Measurements from ENCODE around the gene PDLIM3.
"Not testable (repeated sequence)": the region's sequence is repeated elsewhere in the genome, so short reads cannot be mapped to it uniquely, and the experiment has no call there.

PDLIM3 gene

GRCh38 chr4:185518069-185518468 lies 17.2 kb downstream of the PDLIM3 start:
- no peak for DNase-seq

GRCh38 chr4:185515248-185515647 lies 20.1 kb downstream of the PDLIM3 start:
- no peak for DNase-seq

GRCh38 chr4:185514182-185514697 lies 21.1 kb downstream of the PDLIM3 start:
- DNase-seq, result no peak

- no peak for DNase-seq
Measured at GRCh38 chr4:185513489-185514181, 21.7 kb downstream of the PDLIM3 start.

- no peak for DNase-seq
Measured at GRCh38 chr4:185512516-185512915, 22.8 kb downstream of the PDLIM3 start.

GRCh38 chr4:185511243-185511642 lies 24.1 kb downstream of the PDLIM3 start:
- not testable (repeated sequence) for DNase-seq

- no peak for DNase-seq
Measured at GRCh38 chr4:185510806-185511205, 24.5 kb downstream of the PDLIM3 start.

- no peak for DNase-seq
Measured at GRCh38 chr4:185508181-185508580, 27.1 kb downstream of the PDLIM3 start.

GRCh38 chr4:185506422-185506821 lies 28.9 kb downstream of the PDLIM3 start:
- DNase-seq, result no peak

GRCh38 chr4:185504098-185505047 lies 30.9 kb downstream of the PDLIM3 start:
- no peak for DNase-seq

- no peak for DNase-seq
Measured at GRCh38 chr4:185502386-185502785, 32.9 kb downstream of the PDLIM3 start.

GRCh38 chr4:185500576-185500975 lies 34.7 kb downstream of the PDLIM3 start:
- no peak for DNase-seq

- no peak for DNase-seq
Measured at GRCh38 chr4:185500035-185500434, 35.3 kb downstream of the PDLIM3 start.

- no peak for DNase-seq
Measured at GRCh38 chr4:185488650-185489049, 46.7 kb downstream of the PDLIM3 start.

GRCh38 chr4:185481401-185481800 lies 53.9 kb downstream of the PDLIM3 start:
- no peak for DNase-seq

- no peak for DNase-seq
Measured at GRCh38 chr4:185480016-185480732, 55.1 kb downstream of the PDLIM3 start.

- no peak for DNase-seq
Measured at GRCh38 chr4:185479507-185479971, 55.8 kb downstream of the PDLIM3 start.

GRCh38 chr4:185473247-185473646 lies 62.1 kb downstream of the PDLIM3 start:
- DNase-seq, result no peak

GRCh38 chr4:185472103-185472542 lies 63.2 kb downstream of the PDLIM3 start:
- no peak for DNase-seq

- DNase-seq, result peak; percentile 83
Measured at GRCh38 chr4:185471235-185472102, 63.8 kb downstream of the PDLIM3 start, which contains the start of gene CCDC110. Gene CCDC110 (minus strand): TSS chr4:185471733. CDS start chr4:185471683, 50 bp downstream.

- DNase-seq, result peak; percentile 48
Measured at GRCh38 chr4:185470501-185471195, 64.7 kb downstream of the PDLIM3 start.

All from effector CD4-positive, alpha-beta T cell (primary cell).